Amniotic stem cell (primary cell): ENCODE results near the gene C19orf47.

Experiments
- DNase-seq: peaks from one replicate; lab custom pipeline; 2025; lab: John Stamatoyannopoulos, UW

Gene C19orf47

DNA sequence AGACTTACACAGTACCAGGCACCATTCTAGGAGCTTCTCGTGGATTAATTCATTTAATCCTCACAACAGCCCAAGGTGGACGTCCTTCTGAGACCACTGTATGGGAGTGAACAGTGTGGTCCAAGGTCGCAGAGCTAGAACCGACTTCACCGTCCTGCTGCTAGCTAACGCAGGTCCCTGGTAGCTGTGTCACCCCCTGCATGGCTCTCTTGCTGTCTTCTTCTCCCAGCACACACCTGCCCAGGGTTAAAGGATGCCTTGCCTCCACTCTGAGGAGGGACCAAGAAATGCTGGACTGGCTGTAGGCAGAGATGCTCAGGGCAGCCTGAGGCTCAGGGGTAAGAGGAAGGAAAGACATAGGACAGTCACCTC, 66.0 kb downstream of the C19orf47 start:
- no peak for DNase-seq

DNA sequence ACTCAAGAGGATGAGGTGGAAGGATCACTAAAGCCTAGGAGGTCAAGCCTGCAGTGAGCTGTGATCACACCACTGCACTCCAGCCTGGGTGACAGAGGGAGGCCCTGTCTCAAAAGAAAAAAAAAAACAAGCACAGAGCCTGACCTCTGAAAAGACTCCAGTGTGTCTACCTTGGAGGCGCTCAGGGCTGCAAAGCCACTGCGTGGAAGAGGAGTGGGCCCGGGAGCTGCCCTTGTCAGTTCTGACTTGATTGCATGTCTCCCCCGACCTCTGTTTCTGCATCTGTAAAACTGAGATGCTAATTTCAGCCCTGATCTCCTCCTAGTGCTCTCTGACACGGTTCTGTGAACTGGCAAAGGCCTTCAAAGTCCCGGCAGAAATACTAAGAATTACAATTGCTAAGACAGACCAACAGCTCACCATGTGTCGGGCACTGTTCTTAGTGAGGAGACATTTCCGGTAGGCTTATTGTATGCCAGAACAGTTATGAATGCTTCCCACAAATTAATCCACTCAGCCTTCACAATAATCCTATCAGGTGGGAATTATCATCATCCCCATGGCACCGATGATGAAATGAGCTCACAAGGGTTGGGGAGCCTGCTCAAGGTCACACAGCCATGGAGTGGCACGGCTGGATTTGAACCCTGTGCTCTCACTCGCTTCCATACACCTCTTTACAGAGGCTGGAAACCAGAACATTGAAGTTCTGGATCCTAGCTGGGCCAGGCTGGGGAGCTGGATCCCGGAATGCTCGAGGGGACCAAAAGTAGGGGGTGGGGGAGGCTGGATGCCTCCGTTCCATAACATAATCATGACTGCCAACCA, 66.6 kb downstream of the C19orf47 start:
- DNase-seq = no peak

DNA sequence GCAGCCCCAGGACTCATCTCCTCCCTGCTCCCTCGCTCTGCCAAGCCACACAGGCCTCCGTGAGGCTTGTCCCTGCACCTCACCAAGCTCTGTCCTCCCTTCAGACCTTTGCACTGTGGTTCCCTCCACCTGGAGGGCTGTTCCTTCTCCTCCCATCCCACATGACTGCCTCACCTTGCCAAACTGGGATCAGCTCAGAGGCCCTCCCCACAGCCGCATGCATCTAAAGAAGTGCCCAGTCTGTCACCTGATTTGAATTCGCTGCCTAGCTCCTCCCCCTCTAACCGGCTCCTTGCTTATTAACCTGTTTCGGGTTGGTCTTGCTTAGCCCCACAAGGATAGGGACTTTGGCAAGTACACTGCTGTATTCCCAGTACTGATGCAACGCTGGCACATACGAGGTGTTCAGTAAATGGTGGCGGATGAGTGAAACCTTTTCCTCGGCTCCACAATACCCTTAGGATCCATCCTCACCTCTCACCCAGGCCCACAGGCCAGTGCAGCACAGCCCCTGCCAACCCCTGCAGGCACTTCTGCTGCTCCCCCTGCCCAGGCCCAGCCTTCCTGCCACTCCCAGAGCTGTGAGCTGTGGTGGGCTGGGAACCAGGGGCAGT, 67.5 kb downstream of the C19orf47 start:
- DNase-seq = no peak

DNA sequence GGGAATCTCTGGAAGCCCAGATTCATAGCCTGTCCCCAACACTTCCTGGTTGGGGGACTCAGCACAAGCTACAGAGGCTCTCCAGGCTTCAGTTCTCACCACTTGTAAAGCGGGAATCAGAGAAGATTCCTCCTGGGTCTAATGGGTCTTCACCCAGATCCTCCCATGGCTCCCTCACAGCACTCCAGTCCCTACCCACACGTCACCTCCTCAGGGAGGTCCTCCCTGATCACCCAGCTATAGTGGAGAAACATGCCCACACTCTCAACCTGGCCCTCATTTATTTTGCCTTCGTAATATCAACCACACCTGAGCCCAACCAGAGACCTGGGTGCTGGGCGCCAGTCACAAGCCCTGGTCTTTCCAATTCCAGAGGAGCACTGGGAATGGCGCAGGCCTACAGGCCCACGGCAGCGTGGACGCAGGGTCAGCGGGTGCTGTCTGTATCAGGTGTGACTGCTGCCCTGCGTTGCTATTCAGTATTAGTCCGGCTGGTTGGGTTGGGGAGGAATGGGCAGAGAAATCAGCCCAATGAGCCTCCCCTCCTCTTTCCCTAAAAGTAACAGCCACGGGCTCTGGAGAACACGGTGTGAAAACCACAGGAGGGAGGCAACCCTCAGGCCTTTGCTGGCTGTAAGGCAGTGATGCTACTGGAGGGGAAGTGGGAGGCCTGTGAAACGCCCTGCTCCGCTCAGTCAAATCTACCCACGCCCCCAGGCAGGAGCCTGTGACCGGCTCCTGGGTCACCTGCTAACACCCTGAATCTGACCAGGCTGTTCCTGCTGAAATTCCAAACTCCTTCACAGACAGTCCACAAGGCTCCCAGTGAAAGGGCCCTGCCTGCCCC, 68.2 kb downstream of the C19orf47 start:
- DNase-seq = no peak

DNA sequence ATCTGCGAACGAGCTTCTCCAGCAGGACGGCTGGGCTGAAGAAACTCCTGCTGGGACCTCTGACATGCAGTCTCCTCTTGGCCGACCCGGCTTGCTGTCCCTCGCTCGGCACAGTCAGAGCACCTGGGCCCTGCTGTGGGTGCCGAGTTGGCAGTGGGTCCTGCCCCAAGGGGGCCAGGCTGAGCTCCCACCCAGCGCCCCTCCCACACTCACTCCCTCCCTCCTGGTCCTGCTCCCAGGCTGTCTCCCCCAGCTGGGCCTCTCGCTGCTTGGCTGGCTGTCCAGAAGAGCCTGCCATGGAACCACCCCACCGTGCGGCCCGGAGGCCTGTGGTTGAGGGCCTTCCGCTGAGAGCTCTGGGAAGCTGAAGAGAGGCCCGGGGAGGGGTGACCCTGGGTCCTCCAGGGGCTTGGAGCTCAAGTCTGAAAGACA, 69.1 kb downstream of the C19orf47 start:
- DNase-seq = no peak

DNA sequence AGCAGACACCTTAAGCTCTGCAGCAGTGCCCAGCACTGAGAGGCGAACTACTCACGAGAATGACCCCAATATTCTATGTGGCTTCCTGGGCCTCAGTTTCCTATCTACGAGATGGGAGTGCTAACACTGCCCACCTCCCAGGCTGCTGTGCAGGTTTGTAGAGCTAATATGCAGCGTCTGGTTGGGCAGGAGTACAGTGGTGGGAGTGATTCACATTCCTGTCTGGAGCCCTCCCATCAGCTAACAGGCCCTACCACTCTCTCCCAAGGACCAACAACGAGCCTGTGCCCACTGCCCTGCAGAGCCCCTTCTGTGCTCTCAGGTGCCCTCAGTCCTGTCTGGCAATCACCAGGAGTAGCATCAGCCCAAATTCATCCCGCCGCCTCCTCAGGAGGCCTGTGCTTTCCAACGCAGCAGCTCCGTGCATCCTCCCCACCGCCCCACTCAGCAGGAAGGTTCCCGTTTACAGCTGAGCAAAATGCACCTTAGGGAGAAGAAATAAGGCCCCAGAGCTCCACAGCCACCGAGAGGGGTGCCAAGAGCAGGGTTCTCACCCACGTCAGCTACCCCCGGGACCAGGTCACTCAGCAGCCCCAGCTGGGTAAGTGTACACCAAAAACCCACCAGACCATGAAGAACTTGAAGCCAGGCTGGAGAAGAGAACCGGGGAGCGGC, 69.7 kb downstream of the C19orf47 start:
- no peak for DNase-seq

DNA sequence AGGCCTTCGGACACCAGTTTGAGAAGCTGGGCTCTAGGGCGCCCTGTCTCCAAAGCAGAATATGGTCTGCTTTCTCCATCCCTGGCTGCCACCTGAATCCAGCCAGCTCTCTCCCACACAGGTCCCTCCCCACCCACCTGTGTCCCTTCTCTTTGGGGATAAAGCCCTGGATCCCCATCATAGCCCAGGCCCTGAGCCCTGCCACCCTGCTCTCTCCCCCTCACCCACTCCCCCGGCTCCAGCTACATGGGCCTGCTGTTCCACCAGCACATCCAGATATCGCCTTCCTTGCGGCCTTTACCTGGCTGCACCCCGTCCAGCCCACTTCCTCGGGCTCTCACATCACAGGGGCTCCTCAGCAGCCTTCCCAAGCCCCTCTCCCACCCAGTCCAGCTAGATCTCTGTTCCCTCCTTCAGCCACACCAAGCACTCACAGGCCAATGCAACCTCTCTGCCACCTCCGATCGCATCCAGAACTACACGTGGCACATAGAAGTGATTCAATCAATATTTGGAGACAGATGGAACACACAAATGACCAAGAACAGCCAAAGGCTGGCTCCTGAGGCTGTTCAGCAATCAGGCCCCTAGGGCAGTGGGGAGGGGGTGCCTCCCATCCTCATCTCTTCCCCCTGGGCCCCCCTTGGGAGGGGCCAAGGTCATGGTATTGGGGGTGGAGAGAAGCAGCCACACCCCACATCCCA, 70.7 kb downstream of the C19orf47 start:
- no peak for DNase-seq

DNA sequence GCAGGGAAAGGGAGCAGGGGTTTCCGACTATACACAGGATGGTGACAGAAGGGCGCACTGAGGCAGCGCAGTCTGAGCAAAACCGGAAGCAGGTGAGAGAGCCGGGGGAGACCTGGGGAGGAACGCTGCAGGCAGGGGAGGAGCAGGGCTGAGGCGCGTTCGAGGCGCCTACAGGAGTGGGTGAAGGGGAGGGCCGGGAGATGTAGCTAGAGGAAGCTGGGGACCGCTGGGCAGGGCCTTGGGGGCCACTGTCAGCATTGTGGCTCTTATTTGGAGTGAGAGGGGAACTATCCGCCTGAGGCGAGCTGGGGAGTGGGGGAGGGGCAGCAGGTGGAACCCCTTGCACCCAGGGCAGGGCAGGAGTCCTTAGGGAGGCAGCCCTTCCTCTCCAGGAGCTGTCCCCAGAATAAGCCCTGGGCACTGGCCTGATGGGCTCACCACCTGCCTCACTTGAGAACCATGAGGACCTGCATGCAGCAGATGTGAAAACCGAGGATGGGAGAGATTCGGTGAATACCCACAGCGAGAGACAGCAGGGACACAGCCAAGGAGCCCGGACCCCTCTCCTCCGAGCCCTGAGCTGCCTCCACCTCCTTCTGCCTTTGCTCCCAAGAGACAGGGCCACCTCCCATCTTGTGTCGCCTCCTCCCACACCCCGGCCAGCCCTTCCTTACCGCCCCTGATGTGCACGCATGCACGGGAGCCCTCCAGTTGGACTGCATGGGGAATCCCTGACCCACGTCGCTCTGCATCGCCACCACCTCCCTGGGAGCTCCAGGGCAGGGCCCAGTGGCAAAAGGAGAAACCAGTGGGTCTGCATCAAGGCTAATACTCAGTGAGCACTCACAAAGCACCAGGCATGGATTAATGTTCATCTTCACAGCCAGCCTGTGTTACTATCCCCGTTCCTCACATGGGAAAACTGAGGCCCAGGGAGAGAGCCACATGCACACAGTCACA, 73.3 kb downstream of the C19orf47 start:
- DNase-seq = no peak

DNA sequence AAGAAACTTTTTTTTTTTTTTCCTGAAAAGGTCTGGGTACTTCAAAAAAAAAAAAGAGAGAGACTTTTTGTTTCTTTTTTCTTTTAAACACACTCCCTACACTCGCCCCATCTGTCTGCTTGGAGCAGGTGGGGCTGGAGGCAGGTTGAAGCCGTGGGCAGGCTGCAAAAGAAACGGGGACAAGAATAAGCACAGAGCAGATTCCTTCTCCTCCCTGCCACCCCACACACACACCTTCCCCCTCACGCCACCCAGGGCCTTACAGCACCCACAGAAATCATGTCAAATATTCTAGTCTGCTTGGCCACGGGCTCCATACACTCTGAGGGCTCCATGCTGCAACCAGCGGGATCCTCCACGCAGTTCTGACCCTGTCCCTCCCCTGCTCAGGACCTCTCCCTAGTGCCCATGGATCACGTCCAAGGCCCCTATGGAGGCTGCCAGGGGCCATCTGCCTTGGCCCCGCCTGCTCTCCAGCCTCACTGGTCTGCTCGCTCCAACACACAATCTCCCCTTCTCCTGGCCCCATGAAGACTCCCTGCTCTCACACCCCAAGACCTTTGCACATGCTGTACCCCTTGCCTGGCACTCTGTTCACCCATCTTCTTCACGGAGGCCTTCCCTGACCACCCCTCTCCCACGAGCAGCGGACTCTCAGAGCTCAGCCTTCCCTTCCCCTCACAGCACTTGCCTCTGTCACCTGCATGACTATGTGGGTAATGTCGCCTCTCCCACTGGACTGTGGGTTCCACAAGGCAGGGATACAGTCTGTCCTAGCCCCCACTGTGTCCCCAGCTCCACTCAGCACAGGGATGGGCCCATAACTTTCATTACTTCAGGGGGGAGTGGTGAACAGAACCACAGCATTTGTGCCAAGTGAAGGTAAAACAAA, 74.5 kb downstream of the C19orf47 start:
- no peak for DNase-seq

DNA sequence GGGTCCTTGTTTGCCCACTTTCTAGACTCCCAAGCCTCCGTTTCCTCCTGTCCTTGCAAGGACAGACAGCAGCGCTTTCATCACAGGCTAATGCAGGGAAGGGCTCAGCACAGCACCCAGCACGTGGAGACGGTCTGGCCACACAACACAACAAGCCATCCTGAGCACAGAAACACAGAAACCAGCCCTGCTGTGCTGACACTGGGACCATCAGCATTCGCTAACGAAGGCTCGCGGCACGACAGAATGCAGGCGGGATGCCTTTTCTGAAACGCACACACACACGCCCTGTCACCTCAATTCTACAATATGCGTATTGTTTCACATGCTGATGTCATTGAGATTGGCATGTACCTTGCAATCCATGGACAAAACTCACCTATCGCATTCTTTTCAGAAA, 75.9 kb downstream of the C19orf47 start:
- DNase-seq = no peak

DNA sequence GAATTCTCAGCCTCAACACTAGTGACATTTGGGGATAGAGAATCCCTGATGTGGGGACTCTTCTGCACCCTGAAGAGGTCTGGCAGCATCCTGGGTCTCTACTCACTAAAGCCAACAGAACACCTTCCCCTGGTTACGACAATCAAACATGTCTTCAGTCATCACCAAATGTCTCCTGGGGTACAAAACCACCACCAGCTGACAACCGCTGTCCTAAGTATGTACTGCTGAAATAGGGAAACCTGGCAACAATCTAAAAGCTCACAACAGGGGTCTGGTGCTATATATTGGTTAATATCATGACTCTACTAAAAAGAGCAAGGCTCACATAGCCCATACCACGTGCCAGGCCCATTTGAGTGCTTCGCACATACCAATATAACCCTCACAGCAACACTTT, 76.5 kb downstream of the C19orf47 start:
- DNase-seq = no peak

DNA sequence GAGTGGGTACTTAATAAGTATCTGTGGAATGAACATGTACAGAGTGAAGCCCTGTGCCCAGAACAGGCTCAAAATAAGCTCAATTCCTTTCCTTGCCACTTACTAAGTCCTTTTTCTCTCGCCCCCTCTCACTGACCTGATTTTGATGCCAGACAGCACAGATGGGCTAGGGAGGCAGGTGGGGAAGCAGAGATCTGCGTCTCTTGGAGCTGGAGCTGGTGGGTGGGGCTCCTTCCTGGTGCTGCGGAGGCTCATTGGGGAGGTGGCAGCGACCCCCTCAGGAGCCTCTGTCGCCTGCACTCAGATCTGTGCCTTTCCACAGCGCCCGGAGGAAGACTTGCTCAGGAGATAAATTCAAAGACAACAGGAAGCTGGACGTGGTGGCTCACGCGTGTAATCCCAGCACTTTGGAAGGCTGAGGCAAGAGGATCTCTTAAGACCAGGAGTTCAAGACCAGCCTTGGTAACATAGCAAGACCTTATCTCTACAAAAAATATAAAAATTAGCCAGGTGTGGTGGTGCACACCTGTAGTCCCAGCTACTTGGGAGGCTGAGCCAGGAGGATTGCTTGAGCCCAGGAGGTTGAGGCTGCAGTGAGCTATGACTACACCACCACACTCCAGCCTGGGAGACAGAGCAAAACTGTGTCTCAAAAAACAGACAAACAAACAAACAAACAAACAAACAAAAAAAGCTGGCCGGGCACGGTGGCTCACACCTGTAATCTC, 77.7 kb downstream of the C19orf47 start:
- no peak for DNase-seq
